H1 (cell line): Measurements from ENCODE around the gene WDR38.

Experiments
- EZH2 ChIP-seq: fragments of 200-600 bp; sonication (generic); IDR thresholded peaks from 2 replicates; pipeline ENCODE4 v1.7.1; 2012; ENCODE audit warnings: low read depth, mild to moderate bottlenecking, moderate library complexity, low read length, inconsistent platforms; ENCODE audit not compliant: severe bottlenecking
- MAX ChIP-seq: IDR thresholded peaks from 2 replicates; pipeline ENCODE4 v1.6.1; 2012; ENCODE audit warnings: inconsistent platforms

- TF ChIP-seq MAX, result no peak
- no peak for TF ChIP-seq EZH2
Measured at GRCh38 chr9:124906966-124907365, 53.7 kb downstream of the WDR38 start.
